SK-N-MC (cell line): ENCODE data around the gene PLPP6.

Source experiments
- EZH2 ChIP-seq: fragments of 200-600 bp; sonication (generic); IDR thresholded peaks from one replicate; pipeline ENCODE4 v1.6.1; 2017; ENCODE audit warnings: antibody characterized with exemption
- FOXP2 ChIP-seq: optimal IDR thresholded peaks from 2 replicates; pipeline ENCODE3; 2011; ENCODE audit warnings: mild to moderate bottlenecking, moderate library complexity; ENCODE audit not compliant: insufficient read depth; ENCODE audit errors: extremely low read length, control extremely low read depth
- POLR2AphosphoS5 ChIP-seq: IDR thresholded peaks from 2 replicates; pipeline ENCODE4 v1.6.1; 2012; ENCODE audit warnings: mild to moderate bottlenecking, low read depth, low read length, borderline replicate concordance

GRCh38 chr9:4690144-4690543 is 28.1 kb downstream of the PLPP6 start:
- TF ChIP-seq EZH2: no peak
- no peak for TF ChIP-seq POLR2AphosphoS5
- no peak for TF ChIP-seq FOXP2
